ENCODE data around the gene P4HA1.

Gene P4HA1

GRCh38 chr10:73093922-73094850 is 2.5 kb downstream of the P4HA1 start:
- DNase-seq = peak; percentile 45

GRCh38 chr10:73092830-73093229 is 3.8 kb downstream of the P4HA1 start:
- peak; percentile 24 for DNase-seq

DNA sequence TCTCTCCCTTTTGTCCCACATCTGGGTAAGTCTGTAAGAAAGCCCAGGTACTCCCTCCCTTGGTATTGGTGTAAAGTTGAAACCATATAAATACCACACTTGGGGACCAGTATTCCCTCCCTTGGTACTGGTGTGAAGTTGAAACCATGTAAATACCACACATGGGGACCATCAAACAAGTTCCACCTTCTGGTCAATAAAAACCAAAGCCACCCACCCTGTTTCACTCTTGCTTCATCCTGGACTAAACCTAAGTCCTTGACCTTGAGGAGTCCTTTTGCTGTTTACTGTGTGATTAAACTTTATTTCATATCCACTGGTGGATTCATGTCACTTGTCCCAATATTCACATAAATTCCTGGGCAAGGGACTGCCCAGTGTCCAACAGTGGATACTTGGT is 8.4 kb downstream of the P4HA1 start:
- DNase-seq = peak; percentile 30

DNA sequence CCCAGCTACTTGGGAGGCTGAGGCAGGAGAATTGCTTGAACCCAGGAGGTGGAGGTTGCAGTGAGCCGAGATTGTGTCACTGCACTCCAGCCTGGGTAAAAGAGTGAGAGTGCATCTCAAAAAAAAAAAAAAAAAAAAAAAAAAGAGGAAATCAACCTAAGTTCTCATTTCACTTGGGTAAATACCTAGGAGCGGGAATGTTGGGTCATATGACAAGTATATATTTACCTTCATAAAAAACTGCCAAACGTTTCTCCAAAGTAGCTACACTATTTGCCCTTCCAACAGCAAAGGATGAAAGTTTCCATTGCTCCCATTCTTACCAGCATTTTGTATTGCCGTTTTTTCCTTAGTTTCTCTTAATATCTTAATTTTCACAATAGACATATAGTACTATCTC is 9.8 kb downstream of the P4HA1 start:
- no peak for DNase-seq

DNA sequence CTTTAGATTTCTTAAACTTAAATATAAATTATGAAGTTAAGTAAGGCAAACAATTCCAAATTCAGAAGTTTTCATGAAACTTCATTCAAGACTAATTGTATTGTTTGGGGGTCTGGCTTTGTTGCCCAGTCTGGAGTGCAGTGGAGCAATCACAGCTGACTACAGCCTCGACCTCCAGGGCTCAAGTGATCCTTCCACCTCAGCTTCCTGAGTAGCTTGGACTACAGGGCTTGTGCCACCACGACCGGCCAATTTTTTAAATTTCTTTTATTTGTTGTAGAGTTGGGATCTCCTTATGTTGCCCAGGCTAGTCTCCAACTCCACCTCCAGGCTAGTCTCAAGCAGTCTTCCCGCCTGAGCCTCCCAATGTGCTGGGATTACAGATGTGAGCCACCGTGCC is 12.5 kb downstream of the P4HA1 start:
- no peak for DNase-seq

- no peak for DNase-seq
Measured at GRCh38 chr10:73083221-73083620, 13.4 kb downstream of the P4HA1 start.

- no peak for DNase-seq
Measured at GRCh38 chr10:73079779-73080541, 16.7 kb downstream of the P4HA1 start.

- DNase-seq = peak; percentile 35
Measured at GRCh38 chr10:73076360-73077183, 20.1 kb downstream of the P4HA1 start.

DNA sequence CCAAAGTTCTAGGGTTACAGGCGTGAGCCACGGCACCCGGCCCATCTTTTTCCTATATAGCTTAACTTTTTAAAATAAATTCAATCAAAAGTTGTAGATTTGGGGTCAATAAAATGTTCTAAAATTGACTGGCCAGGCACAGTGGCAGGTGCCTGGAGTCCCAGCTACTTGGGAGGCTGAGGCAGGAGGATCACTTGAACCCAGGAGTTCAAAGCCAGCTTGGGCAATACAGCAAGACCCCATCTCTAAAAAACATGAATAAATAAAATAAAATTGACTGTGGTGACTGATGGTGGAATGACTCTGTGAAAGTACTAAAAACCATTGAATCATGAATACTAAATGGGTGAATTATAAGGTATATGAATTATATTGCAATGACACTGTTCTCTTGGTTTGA is 20.8 kb downstream of the P4HA1 start:
- no peak for DNase-seq

DNA sequence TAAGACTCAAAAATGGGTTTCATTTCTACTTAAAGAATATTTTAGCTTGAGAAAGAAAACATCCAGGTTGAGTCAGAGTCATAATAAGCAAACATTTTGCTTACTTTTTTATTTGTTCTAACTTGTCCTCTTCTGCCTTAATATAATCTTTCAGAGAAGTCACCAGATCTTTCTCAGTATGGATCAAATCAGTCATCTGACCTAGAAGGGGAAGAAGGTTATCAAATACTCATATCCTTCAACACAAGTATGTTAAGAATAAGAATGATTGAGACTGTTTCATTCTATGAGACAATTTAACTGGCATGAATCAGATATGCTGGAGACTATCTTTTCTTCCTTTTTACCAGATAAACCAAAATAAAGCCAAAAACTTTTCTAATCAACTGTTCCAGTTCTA is 23.0 kb downstream of the P4HA1 start:
- DNase-seq = no peak

GRCh38 chr10:73065441-73065840 is 31.2 kb downstream of the P4HA1 start:
- DNase-seq = no peak

GRCh38 chr10:73061743-73062142 is 34.9 kb downstream of the P4HA1 start:
- no peak for DNase-seq

DNA sequence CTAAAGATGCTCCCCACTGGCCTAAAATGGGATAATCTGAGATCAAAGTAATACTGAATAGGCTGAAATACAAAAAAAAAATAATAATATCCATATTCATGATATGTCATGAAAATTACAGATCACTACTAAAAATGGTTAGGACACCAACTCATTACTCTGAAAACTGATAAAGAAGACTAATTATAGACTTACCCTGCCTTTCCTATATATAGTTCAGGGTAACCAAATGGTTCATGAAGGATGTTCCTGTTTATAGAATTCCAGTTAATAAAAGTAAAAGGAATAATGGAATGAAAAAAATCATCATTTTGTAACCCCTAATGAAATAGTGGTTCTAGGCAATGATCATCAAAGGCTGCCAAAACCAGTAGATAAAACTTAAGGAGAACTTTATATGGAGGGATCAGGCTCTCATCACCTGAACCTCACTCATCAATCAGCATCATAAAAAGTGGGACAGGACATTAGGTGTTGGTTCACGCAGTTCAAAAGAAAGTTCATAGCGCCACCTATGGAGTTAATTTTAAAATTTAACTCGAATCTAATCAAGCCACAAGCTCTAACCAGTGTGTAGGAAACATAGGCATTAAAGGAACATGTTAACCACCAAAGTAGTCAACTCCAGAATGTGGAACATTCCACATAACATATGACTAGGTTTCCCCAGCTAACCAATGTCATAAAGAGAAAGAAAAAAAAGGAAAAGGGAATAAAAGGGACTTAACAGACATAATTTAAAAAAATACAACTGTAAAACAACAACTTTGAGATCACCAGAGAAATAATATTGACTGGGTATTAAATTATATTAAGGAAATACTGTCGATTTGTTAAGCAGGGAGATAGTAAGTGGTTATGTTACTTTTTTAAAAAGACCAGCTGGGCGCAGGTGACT is 35.7 kb downstream of the P4HA1 start:
- DNase-seq = peak; percentile 15

DNA sequence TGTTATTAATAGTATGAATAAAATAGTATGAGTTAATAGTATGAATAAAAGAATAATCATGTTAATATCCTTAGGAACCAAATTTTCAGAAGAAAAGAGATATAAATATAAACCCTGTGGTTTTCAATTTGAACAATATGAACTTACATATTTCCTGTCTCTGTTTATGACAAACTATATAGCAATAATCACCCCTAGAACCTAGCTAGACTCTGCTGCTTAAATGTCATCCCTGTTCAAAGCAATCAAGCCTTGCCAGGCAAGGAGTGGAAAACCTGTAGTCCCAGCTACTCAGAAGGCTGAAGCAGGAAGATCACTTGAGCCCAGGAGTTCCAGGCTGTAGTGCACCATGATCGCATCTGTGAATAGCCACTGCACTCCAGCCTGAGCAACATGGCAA is 36.5 kb downstream of the P4HA1 start:
- DNase-seq = no peak

GRCh38 chr10:73058057-73058591 is 38.5 kb downstream of the P4HA1 start:
- DNase-seq = no peak

DNA sequence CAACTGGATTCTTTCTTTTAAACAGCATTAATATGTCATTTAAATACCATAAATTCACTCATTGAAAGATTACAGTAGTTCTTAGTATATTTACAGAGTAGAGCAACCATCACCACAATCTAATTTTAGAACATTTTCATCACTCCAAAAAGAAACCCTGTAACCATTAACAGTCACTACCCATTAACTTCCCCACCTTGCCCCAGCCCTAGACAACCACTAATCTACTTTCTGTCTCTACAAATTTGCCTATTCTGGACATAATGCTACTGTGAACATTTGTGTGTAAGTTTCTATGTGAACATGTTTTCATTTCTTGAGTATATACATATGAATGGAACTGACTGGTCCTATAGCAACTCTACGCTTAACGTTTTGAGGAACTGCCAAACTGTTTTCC is 42.4 kb downstream of the P4HA1 start:
- DNase-seq = no peak

DNA sequence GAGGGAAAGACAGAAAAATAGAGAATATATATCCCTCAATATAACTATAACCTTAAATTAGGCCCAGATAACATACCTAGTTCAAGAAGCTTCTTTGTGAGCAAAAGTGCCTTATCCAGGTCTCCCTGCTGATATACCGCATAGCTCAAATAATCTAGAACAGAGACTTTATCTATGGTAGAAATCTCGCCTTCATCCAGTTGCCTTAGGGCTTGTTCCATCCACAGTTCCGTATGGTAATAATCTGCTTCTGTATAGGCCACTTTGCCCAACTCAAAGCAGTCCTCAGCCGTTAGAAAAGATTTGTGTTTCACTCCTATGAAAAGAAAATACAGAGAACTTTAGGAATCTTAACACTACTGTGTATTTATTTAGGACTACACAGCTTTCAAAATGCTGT is 43.4 kb downstream of the P4HA1 start:
- DNase-seq = no peak

DNA sequence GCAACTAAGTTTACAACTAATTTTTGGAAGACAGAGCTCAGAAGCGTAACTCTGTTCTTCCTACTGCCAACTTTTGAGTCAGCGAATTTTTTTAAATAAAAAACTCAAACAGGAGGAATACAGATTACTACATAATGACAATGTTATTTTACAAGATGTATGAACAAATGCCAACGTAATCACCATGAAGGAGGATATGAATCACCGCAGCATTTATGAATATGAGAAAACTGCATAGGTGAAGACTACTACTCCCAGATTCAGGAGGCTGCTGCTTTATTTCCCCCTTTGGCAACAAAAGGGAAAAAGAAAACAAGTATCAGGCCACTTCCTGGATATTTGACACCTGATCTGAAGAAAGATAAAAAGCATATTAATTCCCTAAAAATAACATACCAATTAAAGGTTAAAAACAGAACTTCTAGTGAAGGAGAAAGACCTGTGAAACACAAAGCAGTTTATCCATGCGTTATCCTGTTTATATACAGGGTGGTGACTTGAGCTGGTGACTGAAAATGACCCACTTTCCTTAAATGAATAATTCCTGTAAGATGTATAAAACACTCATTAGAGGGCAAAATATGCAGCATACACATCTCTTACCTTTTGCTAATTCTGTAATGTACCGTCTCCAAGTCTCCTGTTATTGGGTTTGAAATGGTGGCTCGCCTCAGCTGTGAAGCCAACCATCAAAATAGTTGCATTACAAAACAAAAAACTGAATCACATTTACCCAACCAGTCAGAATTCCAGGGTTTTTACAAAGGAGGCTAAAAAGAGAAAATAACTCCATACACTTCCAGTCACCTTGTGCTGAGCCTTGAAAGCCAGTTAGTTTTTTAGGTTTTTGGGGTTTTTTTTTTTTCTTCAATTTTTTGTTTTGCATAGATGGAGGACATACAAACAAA is 52.0 kb downstream of the P4HA1 start:
- DNase-seq = peak; percentile 5

GRCh38 chr10:73043766-73044377 is 52.8 kb downstream of the P4HA1 start:
- no peak for DNase-seq

- no peak for DNase-seq
Measured at GRCh38 chr10:73043319-73043718, 53.3 kb downstream of the P4HA1 start.

Measured in inflammatory macrophage treated with lipopolysaccharide for 4 hours (primary cell).